HepG2 (cell line): ENCODE results near the gene SYCE3. TPM values are rescaled to one million over a fixed set of nuclear protein-coding genes. Genes with fewer than 3 reads are reported as not detected.
"Not testable (repeated sequence)": the region's sequence is repeated elsewhere in the genome, so short reads cannot be mapped to it uniquely, and the experiment has no call there.

ENCODE experiments used
- ATAC-seq: fragments of 200-7000 bp; cut with Tn5 transposase; 3 replicates; pipeline ENCODE4 v1.9.1; 2020; ENCODE audit warnings: mild to moderate bottlenecking, moderate library complexity
- BruUV-seq: library from RNA; stranded (reverse); fragments of 400-500 nt; replicated peaks from 2 replicates; lab custom pipeline; 2021; lab: Mats Ljungman, UMichigan
- CTCF ChIA-PET: fragments of 300-600 bp; formaldehyde crosslinking; extraction: SDS; loops from one replicate; lab custom pipeline; 2021; ENCODE audit warnings: low total read pairs, inconsistent platforms, low intra/inter-chr PET ratio; lab: Yijun Ruan, JAX
- POLR2A ChIA-PET: fragments of 350-600 bp; sonication (Branson Sonifier 250); formaldehyde crosslinking; loops from one replicate; lab custom pipeline; 2020; ENCODE audit warnings: antibody characterized with exemption, inconsistent platforms; lab: Yijun Ruan, JAX
- DNase-seq: peaks from one replicate; pipeline ENCODE4 v3.0.0-alpha.2; 2015; ENCODE audit warnings: low spot score
- FAIRE-seq: peaks from 3 replicates; lab custom pipeline; 2011; peaks lifted over from hg19 to GRCh38; lab: Jason Lieb, UNC
- H2AFZ ChIP-seq: one replicate; pipeline ENCODE4 v1.6.1; 2011; ENCODE audit warnings: low read length, inconsistent platforms
- H3K27ac ChIP-seq: fragments of 300-600 bp; 3 replicates; pipeline ENCODE4 v1.8.0; 2011; ENCODE audit warnings: mixed run types, mild to moderate bottlenecking, mixed read lengths, low read length, inconsistent platforms; ENCODE audit not compliant: insufficient read depth; ENCODE audit errors: extremely low read length
- H3K27me3 ChIP-seq, 2 experiments: fragments of 200-600 bp in 1 of 2; 2 replicates in 1 of 2; 3 replicates in 1 of 2; pipeline versions ENCODE4 v1.6.0 to v1.8.0; 2011; ENCODE audit warnings: low read length in 2 of 2, mild to moderate bottlenecking in 2 of 2, moderate library complexity in 2 of 2, inconsistent platforms in 1 of 2; ENCODE audit not compliant: insufficient read depth in 2 of 2, control insufficient read depth in 1 of 2
- H3K36me3 ChIP-seq, 2 experiments: fragments of 200-600 bp in 1 of 2; replicated peaks in 1 of 2; 2 replicates in 1 of 2; 3 replicates in 1 of 2; pipeline versions ENCODE4 v1.5.1 to v1.8.0; 2011; ENCODE audit warnings: low read length in 2 of 2, inconsistent platforms in 1 of 2; ENCODE audit not compliant: insufficient read depth in 2 of 2, control insufficient read depth in 1 of 2
- H3K4me1 ChIP-seq: 2 replicates; pipeline ENCODE4 v1.5.1; 2012; ENCODE audit warnings: low read length, inconsistent platforms; ENCODE audit not compliant: insufficient read depth
- H3K4me2 ChIP-seq: 2 replicates; pipeline ENCODE4 v1.6.0; 2011; ENCODE audit warnings: low read depth, low read length, inconsistent platforms
- H3K4me3 ChIP-seq, 3 experiments: fragments of 200-600 bp in 1 of 3; sonication (generic), shearing (Covaris generic) in 1 of 3; replicated peaks in 1 of 3; 2 replicates each; pipeline ENCODE4 v1.5.1; 2011 to 2016; ENCODE audit warnings: low read length in 3 of 3, inconsistent platforms in 2 of 3, low read depth in 2 of 3, mild to moderate bottlenecking in 2 of 3, control low read depth in 1 of 3, mixed read lengths in 1 of 3; ENCODE audit not compliant: insufficient read depth in 1 of 3
- H3K79me2 ChIP-seq: one replicate; pipeline ENCODE4 v1.6.1; 2011; ENCODE audit warnings: low read length, inconsistent platforms; ENCODE audit not compliant: insufficient read depth
- H3K9ac ChIP-seq: 2 replicates; pipeline ENCODE4 v1.6.0; 2011; ENCODE audit warnings: mild to moderate bottlenecking, low read depth, low read length, inconsistent platforms; ENCODE audit not compliant: insufficient read depth
- H3K9me3 ChIP-seq: 2 replicates; pipeline ENCODE4 v1.5.1; 2012; ENCODE audit warnings: mild to moderate bottlenecking, low read length
- H4K20me1 ChIP-seq: 2 replicates; pipeline ENCODE4 v1.6.0; 2011; ENCODE audit warnings: inconsistent platforms, mild to moderate bottlenecking, low read length, moderate library complexity; ENCODE audit not compliant: insufficient read depth
- AKAP8 ChIP-seq: sonication (generic); formaldehyde crosslinking; IDR thresholded peaks from 2 replicates; pipeline ENCODE4 v1.5.1; 2020; ENCODE audit warnings: mild to moderate bottlenecking, missing genetic modification reagents
- MAFF ChIP-seq: IDR thresholded peaks from 2 replicates; pipeline ENCODE4 v1.6.1; 2011; ENCODE audit warnings: low read depth, low read length, improper control_type of control experiment
- MAFK ChIP-seq, 2 experiments: IDR thresholded peaks in 1 of 2; conservative IDR thresholded peaks in 1 of 2; 2 replicates each; pipeline ENCODE4 v1.6.1; 2011; ENCODE audit warnings: improper control_type of control experiment in 2 of 2, low read length in 2 of 2
- PBX2 ChIP-seq: IDR thresholded peaks from 2 replicates; pipeline ENCODE4 v1.6.1; 2016; ENCODE audit warnings: control low read depth
- RAD51 ChIP-seq: fragments of 450-650 bp; IDR thresholded peaks from 2 replicates; pipeline ENCODE4 v1.6.1; 2016; ENCODE audit warnings: borderline replicate concordance
- USF2 ChIP-seq, 2 experiments: sonication (generic) in 1 of 2; formaldehyde crosslinking in 1 of 2; IDR thresholded peaks; 2 replicates each; pipeline versions ENCODE4 v1.5.1 to v1.6.1; 2011 to 2020; ENCODE audit warnings: borderline replicate concordance in 1 of 2, low read depth in 1 of 2, low read length in 1 of 2, mild to moderate bottlenecking in 1 of 2, missing genetic modification reagents in 1 of 2, moderate library complexity in 1 of 2
- ZGPAT ChIP-seq: IDR thresholded peaks from 2 replicates; pipeline ENCODE4 v1.6.1; 2016; ENCODE audit warnings: mild to moderate bottlenecking
- WGBS: methylation state at CpG from one replicate; pipeline ENCODE4 v1.1.6; 2017; ENCODE audit warnings: low lambda C conversion rate; 5-methylcytosine and 5-hydroxymethylcytosine counted together
- in situ Hi-C: cut with HindIII; loops from 2 replicates; pipeline ENCODE4 v1.10.0; 2017; ENCODE audit warnings: low pct_unique_long_range_greater_than_20kb; ENCODE audit not compliant: extremely low pct_ligation_motif_present
- intact Hi-C: fragments of 100-400 bp; cut with micrococcal nuclease; formaldehyde crosslinking; loops from one replicate; pipeline ENCODE4 v1.10.0; 2022; ENCODE audit not compliant: unreplicated experiment
- polyA plus RNA-seq, 8 experiments: library from polyadenylated mRNA; depleted of rRNA in 3 of 8; stranded (reverse) in 7 of 8; unstranded in 1 of 8; fragments of >200 nt; fragmentation: Illumina TruSeq in 4 of 8; extraction: Trizol in 4 of 8; gene quantifications; 2 replicates each; pipeline versions ENCODE4 v1.2.1 to v1.2.3, GENCODE V29; 2011 to 2016; ENCODE audit warnings: low read depth in 4 of 8, missing spikeins in 1 of 8, mixed read lengths in 1 of 8; ENCODE audit not compliant: insufficient read depth in 1 of 8
- total RNA-seq, 5 experiments: library from RNA; depleted of rRNA; stranded (reverse); fragments of >200 nt; fragmentation: Illumina TruSeq; extraction: Trizol; gene quantifications; 2 replicates each; pipeline ENCODE4 v1.2.3, GENCODE V29; 2016; ENCODE audit warnings: low read depth in 1 of 5

SYCE3 gene
- total and polyA plus RNA-seq, 2 of the 13 experiments (the other 11 are each of a cell fraction or from before 2014, with no cell fraction given) = not detected

GRCh38 chr22:50533856-50534711 is 28.6 kb downstream of the SYCE3 start:
- peak overlapping the region in 1 of 3 experiments; percentile 10; a peak in 1 of 6 replicates for H3K4me3 ChIP-seq
- H2AFZ ChIP-seq, DNase-seq, H3K27ac ChIP-seq, FAIRE-seq, BruUV-seq, H3K36me3 ChIP-seq, intact Hi-C loops, ATAC-seq, H3K9ac ChIP-seq, H3K27me3 ChIP-seq, CTCF ChIA-PET, H4K20me1 ChIP-seq, H3K9me3 ChIP-seq, H3K79me2 ChIP-seq: not testable (repeated sequence)
- in situ Hi-C loops = loop anchor here (5.0 kb wide), 1 partner anchor 33 kb away; no protein-coding TSS in a partner anchor
- TF ChIP-seq ZGPAT (CRISPR knock-in tag) = 0 out of 2 replicates have a peak, but pooled peaks have one; percentile 23
- TF ChIP-seq MAFF = 0 out of 2 replicates have a peak, but pooled peaks have one; percentile 15
- peak; percentile 79 for TF ChIP-seq USF2 (IDR thresholded peaks at IDR 0.05; ENCODE audit: low read depth, low read length)
- peak; percentile 39; the same call in 1 of the 2 replicates for TF ChIP-seq USF2 (CRISPR knock-in tag; IDR thresholded peaks at IDR 0.05; ENCODE audit: borderline replicate concordance)
- TF ChIP-seq RAD51 = peak; percentile 89
- peak; percentile 37 to 54; a peak in 2 of 4 replicates for TF ChIP-seq MAFK (conservative IDR thresholded peaks at IDR 0.05 in 1 of 2, IDR thresholded peaks at IDR 0.05 in 1 of 2; ENCODE audit: low read length in 2 of 2)
- peak; percentile 70 for TF ChIP-seq AKAP8 (CRISPR knock-in tag)
- peak; percentile 53 for TF ChIP-seq PBX2 (CRISPR knock-in tag)
- WGBS = 16% methylated on average over 15 of the region's 21 CpGs
- POLR2A ChIA-PET = interaction anchor here (1.0 to 5.9 kb wide), 4 partner anchors 9 to 35 kb away, joined by 3 to 34 read pairs (median 8); partner anchors contain the start of genes KLHDC7B, SCO2 and SYCE3
- peak overlapping the region; percentile 84 for H3K4me2 ChIP-seq
- H3K4me1 ChIP-seq = peaks cover 51% of the 10 kb centered on the region
